HG02642 (cell line): Measurements from ENCODE around the gene CD274.
A peak's percentile ranks its signal among the peaks of the same experiment; 100 is the strongest.
"Not testable (repeated sequence)": the region's sequence is repeated elsewhere in the genome, so short reads cannot be mapped to it uniquely, and the experiment has no call there.

Experiments
- ATAC-seq: cut with Tn5 transposase; IDR thresholded peaks from one replicate; pipeline ENCODE4 v1.9.1; 2021; ENCODE audit warnings: mild to moderate bottlenecking; ENCODE audit not compliant: unreplicated experiment, poor library complexity

The CD274 gene

DNA sequence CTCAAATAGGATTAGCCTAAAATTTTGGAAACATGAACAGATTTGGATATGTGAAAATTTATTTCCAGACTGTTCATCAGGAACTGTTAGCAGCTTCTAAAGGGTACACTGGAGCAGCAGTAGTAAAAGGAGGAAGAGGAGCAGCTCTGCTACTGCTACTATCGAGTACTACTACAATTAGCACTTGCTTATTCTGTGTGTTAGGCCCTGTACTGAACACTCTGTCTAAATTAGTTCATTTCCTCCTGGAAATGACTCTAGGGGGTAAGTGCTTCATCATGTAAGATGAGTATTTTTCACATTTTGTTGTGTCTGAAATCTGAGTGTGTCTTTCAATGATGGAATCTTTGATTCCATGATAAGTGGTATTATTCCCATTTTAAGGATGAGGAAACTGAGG, 9.8 kb downstream of the CD274 start:
- no peak for ATAC-seq

DNA sequence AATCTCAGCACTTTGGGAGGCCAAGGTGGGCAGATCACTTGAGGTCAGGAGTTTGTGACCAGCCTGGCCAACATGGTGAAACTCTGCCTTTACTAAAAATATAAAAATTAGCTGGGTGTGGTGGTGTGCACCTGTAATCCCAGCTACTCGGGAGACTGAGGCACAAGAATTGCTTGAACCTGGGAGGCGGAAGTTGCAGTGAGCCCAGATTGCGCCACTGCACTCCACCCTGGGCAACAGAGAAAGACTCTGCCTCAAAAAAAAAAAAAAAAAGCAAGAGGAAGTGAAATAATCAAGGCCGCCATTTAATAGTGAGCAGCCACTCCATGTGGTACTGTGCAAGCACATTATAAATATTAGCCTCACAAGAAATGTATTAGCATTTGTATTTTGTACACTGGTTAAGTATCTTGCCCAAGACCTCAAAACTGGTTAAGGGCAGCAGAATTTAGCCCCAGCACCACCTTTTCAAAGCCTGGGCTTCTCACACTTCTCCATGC, 14.5 kb downstream of the CD274 start:
- ATAC-seq, result not testable (repeated sequence)

DNA sequence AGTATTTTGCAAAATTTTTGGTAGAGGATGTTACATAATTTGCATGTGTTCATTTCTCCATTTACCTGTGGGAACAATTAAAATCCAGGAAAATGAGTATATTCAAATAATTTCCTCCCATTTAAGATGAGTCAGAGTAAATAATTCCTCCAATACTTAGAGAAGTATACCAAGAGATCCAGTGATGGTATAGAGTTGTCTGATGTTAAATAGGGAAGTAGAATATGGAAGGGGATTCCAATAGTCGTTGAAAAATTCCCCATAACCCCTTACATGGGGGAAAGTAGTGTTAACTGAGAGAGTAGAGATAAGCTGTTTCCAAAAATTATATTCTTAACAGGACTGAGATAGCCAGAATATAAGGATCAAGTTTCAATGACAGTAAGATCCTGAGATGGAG, 15.7 kb downstream of the CD274 start:
- no peak for ATAC-seq

DNA sequence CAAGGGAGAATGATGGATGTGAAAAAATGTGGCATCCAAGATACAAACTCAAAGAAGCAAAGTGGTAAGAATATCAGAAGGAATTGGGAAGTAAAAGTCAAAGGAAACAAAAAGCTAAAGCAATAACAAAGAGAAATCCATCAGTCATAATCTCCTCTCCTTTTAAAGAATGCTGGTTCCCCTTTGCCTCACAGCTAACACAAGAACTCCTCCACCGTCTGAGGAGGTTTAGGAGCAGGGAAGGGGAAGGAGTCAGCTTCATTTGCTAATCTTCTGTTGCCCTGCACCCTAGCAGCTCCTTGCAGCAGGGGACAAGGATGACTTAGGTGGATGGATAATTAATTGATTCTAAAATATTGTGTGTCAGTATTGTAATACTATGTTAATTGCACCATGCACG, 16.4 kb downstream of the CD274 start:
- ATAC-seq, result no peak

DNA sequence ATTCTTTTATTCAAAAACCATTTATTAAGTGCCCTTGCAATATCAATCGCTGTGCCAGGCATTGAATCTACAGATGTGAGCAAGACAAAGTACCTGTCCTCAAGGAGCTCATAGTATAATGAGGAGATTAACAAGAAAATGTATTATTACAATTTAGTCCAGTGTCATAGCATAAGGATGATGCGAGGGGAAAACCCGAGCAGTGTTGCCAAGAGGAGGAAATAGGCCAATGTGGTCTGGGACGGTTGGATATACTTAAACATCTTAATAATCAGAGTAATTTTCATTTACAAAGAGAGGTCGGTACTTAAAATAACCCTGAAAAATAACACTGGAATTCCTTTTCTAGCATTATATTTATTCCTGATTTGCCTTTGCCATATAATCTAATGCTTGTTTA, 18.5 kb downstream of the CD274 start:
- no peak for ATAC-seq

DNA sequence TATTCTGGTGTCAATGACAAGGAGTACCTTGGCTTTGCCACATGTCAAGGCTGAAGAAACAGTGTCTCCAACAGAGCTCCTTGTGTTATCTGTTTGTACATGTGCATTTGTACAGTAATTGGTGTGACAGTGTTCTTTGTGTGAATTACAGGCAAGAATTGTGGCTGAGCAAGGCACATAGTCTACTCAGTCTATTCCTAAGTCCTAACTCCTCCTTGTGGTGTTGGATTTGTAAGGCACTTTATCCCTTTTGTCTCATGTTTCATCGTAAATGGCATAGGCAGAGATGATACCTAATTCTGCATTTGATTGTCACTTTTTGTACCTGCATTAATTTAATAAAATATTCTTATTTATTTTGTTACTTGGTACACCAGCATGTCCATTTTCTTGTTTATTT, 19.8 kb downstream of the CD274 start:
- no peak for ATAC-seq

DNA sequence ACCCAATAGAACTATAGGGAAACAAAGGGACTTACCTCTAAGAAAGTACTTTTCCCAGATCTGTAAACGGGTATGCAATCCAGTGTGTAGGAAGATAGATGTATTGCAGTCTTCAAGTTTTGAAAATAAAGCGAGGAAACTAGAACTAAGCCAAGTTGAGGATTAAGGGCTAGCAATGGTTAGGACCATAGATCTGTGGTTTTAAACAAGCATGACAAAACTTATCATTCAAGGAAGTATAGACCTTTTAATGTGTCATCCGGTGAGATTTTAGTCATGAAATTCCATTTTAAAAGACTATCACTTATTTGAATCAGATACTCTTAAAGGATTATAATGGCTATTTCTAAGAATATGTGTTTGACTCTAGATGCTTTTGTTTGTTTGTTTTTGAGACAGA, 20.5 kb downstream of the CD274 start:
- no peak for ATAC-seq

DNA sequence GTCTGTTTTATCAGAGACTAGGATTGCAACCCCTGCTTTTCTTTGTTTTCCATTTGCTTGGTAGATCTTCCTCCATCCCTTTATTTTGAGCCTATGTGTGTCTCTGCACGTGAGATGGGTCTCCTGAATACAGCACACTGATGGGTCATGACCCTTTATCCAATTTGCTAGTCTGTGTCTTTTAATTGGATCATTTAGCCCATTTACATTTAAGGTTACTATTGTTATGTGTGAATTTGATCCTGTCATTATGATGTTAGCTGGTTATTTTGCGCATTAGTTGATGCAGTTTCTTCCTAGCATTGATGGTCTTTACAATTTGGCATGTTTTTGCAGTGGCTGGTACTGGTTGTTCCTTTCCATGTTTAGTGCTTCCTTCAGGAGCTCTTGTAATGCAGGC, 25.3 kb downstream of the CD274 start:
- ATAC-seq, result not testable (repeated sequence)

DNA sequence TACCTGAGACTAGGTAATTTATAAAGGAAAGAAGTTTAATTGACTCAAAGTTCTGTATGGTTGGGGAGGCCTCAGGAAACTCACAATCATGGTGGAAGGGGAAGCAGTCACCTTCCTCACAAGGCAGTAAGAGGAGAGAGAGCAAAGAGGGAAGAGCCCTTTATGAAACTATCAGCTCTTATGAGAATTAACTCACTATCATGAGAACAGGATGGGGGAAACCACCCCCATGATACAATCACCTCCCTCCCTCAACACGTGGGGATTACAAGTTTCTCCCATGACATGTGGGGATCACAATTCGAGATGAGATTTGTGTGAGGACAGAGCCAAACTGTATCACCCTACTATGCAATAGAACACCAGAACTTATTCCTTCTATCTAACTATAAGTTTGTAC, 27.9 kb downstream of the CD274 start:
- ATAC-seq, result no peak

DNA sequence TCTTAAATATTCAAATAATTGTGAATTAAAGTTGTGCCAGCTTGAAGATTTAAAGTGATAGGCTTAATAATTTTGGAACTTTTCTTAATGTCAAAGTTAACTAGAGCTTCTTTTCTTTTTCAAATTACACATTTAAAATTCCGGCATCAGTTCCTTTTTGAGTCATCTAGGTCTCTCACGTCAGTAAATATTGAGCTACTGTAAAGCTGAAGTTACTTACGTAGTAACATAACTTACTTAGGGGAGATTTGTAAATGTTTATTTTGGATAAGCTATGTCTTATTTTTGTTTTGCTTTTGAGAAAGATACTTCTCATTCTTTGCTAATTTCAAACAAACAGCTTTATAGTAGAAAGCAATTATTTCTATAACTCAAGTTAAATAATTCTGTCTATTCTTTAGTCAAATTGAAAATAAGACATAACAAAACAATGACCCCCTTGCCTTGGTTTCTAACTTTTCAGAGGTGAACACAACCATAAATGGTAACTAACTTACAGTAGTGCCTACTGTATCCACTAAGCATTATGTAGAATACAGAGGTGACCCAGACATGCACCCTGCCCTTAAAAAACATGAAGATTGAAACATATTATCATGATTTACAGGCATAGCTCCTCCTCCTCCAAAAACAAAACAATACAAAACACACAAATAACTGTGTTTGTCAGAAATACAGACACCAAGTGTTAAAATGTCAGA, 29.8 kb downstream of the CD274 start:
- ATAC-seq, result peak; percentile 48

DNA sequence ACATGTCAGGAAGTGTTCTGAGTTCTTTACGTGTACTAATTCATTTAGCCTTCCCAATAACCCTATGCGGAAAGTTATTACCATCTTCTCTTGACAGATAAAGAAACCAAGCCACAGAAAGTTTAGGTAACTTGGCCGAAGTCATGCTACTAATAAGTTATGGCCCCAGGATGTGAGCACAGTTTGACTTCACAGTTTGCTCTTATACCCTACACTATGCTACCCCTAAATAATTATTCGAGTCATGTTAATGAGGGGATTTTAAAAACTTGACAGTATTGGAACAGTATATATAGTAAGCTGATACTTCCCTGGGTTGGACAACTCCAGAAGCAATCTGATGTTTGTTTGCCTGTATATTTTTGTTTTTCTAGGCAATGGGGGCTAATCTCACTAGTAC, 30.6 kb downstream of the CD274 start:
- no peak for ATAC-seq

DNA sequence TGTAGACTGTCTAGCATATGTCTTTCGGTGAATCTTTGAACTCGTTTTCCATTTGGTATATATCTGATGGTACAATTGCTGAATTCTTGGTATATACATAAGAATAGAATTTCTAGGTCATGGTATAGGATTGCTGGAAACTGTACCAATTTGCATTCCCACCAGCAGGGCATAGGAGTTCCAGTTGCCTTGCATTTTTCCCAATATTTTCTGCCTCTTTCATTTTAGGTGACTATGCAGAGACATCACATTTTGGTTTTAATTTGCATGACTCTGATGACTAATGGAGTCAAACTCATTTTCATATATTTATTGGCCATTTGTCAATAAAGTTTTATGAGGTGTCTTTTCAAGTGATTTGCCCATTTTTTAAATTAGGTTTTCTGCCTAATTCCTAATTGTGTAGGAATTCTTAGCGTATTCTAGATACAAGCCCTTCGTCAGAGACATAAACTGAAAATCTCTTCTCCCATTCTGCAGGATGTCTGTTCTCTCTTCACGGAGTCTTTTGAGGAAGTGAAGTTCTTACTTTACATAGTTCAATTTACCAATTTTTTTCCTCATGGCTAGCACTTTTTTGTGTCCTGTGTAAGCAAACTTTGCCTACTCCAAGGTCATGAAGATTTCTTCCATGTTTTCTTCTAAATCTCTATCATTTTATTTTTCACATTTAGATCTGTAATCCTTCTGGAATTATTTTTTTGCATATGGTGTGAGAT, 31.1 kb downstream of the CD274 start:
- no peak for ATAC-seq

DNA sequence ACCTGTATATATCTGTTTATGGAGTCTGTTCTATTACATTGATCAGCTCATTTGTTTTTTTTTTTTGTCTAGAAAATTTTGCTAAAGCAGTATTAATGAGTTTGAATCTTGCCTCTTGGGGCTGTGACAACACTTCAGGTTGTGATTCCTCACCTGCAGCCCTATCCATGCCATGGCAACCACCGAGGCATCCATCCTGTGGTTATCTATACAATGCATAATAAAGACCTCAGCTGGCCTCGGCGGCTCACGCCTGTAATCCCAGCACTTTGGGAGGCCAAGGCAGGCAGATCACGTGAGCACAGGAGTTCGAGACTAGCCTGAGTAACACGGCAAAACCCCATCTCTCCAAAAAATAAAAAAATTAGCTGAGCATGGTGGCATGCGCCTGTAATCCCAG, 31.9 kb downstream of the CD274 start:
- ATAC-seq, result no peak

DNA sequence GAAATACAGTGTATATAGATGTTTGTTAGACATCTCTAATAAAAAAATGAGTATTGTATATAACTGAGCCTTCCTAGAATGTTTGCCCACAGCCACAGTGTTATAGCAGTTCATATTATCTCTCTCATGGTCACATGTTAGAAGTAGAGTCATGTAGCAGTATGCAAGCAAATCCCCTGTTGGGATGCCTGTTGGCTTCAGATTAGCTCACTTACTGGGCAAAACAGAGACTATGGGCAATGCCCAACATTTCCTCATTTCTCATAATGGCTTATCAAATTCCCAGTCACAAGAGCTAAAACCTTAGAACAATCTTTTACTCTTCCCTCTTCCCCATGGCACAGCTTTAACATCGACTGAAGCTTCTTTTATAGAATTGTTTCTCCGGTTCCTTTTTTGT, 33.0 kb downstream of the CD274 start:
- ATAC-seq, result no peak

DNA sequence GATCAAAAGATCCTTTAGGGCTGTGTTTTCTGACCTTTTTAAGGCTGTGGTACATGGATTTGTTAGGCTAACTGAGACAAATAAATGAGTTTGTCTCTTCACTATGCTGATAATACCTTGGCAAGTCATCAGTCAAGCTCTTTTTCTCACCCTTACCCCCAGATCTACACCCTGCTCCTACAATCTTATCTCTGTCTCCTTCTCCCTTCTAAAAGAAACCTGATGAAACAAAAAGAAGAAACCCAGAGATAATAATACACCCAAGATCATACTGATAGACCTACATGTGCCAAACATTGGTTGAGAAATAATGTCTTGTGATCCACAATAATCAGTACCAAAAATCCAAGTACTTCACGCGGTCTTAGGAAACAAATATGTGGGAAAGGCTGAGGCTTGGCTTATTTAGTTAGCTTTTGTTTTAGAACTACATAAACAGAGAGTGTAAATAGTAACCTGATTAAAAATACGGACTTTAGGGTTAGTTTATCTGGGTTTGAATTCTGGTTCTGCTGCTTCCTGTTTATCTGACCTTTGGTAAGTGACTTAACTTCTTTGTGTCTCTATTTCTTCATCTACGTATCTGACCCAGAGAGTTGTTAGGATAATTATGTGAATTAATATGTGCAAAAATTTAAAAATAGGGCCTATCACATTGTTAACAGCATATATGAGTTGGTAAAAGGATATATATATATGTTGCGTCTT, 35.2 kb downstream of the CD274 start:
- ATAC-seq, result no peak

DNA sequence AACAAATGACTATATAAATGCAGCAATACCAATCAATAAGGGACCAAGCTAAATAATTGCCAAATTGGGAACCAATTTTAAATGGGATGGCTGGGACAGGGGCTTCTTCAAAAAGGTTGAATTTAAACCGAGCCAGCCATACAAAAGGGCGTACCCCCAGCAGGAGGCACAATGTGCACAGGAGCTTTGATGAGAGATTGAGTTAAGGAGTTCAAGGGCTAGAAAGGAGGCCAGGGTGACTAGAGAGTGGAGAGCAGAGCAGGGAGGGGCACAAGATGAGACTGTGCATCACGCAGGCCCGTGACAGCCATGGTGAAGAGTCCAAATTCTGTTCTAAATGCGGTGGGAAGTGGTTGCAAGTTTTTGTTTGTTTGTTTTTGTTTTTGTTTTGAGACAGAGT, 36.6 kb downstream of the CD274 start:
- ATAC-seq, result no peak

DNA sequence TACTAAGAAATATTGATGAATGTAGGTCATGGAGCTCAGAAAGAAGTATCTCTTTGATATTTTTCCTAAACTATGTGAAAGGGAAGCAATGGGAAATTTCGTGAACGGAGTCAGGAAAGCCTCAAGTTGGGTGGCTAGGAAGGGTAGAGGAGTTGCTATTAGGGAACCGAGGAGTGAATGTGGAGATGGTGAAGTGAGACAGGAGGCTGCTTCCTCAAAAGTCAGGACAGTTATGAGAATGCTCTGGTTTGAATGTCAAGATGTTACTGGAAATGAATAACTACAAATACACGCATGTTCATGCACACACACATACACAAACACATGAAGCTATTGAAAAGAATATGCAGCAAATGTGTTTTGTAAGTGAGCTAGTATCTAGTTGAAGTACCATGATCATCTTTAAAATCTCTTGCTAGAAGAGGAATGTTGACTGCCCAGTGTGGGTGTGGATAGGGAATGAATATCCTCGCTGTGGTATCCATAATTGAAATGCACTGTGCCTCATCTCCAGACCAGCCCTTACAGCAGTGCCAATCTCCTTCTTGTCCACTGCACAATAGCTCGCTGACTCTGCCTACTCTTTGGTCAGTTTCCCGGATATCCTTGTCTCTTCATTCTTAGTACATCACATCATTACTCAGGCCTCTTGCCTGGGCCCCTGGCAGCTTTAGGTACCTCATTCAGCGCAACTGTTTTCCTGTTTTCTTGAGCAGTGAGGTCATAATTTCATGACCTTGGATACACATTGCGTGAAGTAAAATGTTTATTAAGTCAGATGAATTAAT, 38.1 kb downstream of the CD274 start:
- no peak for ATAC-seq

DNA sequence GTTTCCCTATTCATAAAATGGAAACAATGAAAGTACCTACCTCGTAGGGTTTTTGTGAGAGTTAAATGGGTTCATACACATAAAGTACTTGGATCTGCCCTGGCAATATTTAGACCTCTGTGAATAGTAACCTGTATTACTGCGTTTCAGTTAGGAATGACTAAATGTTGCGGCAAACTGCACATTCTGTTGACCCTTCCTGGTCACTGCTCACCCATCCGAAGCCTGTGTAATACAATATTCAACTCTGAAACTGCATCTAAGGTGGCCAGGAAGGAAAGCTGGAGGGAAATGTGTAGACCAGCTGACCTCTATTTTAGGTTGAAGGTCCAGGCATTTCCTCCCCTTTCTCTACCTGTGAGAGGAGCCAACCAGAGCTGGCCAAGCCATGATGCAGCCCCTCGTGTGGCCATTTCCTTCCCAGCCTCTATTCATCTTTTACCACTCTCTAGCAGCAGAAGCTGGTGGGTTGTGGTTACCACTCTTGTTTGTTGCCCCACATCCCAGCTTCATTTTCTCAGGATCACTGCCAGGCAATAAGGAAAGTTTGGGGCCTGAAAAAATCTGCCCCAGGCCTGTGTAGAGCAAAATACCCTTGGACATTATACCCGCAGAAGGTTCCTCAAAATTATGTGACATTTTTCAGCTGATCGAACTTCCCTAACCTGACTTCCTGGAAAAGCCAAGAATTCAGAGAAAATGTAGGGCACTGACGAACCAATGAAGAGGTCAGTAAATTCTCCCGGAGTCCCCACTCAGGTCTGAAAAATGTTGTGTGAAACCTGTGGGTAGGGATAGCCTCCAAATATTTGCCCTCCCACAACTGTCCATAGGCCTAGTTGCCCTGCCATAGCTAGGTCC, 39.5 kb downstream of the CD274 start:
- no peak for ATAC-seq

DNA sequence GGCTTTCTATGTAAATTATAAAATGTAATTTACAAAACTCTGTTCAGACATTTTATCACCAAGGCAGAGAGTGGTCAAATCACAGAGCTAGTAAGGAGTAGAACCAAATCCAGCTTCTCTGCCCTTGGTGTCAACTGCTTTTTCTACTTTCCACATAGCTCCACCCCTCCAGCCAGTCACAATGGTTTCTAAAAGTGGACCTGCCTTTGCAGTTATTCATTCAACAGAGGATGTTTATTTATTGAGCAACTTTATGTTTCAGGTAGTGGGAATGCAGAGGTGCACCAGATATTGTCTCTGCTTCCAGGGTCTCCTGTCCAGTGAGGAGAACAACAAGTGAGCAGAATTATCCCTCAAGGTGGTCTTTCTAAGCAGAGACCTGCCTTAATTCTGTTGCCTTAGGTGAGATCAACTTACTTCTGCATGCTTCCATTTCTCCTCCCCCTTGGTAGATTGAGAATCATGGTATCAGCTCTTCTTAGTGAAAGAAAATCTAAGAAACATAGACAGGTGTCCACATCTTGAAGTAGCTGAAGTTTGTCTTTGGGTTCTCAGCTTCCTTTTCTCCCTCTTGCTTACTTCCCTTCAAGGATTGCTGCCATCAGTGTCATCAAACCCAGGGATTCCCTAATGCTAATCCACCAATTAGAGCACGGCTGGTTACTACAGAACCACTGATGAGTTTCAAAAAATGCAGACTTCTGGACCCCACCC, 42.8 kb downstream of the CD274 start:
- no peak for ATAC-seq
